Neural progenitor cell (in vitro differentiated cells): ENCODE measurements around the gene RMDN3.

ENCODE experiments used
- EZH2 ChIP-seq: fragments of 200-600 bp; sonication (generic); IDR thresholded peaks from 2 replicates; pipeline ENCODE4 v1.6.1; 2017; ENCODE audit warnings: antibody characterized with exemption, mild to moderate bottlenecking, moderate library complexity
- EZH2phosphoT487 ChIP-seq: fragments of 200-600 bp; sonication (generic); IDR thresholded peaks from 2 replicates; pipeline ENCODE4 v1.6.1; 2017; ENCODE audit warnings: antibody characterized with exemption
- TF ChIP-seq, protein P1 (sequence below): fragments of 200-600 bp; sonication (generic); IDR thresholded peaks from 2 replicates; pipeline ENCODE4 v1.5.1; 2017; ENCODE audit warnings: antibody characterized with exemption, mild to moderate bottlenecking

DNA sequence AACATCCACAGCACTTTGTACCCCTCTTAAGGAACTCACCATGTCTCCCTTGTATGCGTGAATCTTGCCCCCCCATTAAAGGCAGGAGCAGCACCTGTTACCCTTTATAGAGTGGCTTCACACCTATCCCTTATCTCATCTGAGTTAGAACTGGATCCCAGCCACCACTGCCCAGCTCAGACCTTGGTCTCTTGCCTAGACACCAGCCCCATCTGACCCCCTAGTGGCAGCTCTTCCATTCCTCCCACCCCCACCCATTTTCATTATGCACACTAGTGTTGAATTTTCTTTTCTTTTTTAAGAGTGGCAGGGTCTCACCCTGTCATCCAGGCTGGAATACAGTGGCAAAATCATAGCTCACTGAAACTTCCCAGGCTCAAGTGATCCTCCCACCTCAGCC lies 48.6 kb upstream of the RMDN3 start:
- TF ChIP-seq EZH2 (no peak), EZH2phosphoT487 (no peak)
- TF ChIP-seq, protein P1, sequence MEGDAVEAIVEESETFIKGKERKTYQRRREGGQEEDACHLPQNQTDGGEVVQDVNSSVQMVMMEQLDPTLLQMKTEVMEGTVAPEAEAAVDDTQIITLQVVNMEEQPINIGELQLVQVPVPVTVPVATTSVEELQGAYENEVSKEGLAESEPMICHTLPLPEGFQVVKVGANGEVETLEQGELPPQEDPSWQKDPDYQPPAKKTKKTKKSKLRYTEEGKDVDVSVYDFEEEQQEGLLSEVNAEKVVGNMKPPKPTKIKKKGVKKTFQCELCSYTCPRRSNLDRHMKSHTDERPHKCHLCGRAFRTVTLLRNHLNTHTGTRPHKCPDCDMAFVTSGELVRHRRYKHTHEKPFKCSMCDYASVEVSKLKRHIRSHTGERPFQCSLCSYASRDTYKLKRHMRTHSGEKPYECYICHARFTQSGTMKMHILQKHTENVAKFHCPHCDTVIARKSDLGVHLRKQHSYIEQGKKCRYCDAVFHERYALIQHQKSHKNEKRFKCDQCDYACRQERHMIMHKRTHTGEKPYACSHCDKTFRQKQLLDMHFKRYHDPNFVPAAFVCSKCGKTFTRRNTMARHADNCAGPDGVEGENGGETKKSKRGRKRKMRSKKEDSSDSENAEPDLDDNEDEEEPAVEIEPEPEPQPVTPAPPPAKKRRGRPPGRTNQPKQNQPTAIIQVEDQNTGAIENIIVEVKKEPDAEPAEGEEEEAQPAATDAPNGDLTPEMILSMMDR, result no peak
